GM12878 (cell line): Measurements from ENCODE around the gene ZFAND2B. TPM values are rescaled to one million over a fixed set of nuclear protein-coding genes. Genes with fewer than 3 reads are reported as not detected.
"Not testable (repeated sequence)": the region's sequence is repeated elsewhere in the genome, so short reads cannot be mapped to it uniquely, and the experiment has no call there.

Experiments
- ATAC-seq: fragments of 200-7000 bp; cut with Tn5 transposase; 3 replicates; pipeline ENCODE4 v1.9.1; 2020; ENCODE audit warnings: mild to moderate bottlenecking, moderate library complexity
- BruUV-seq: library from RNA; stranded (reverse); fragments of 400-500 nt; replicated peaks from 2 replicates; lab custom pipeline; 2021; lab: Mats Ljungman, UMichigan
- CTCF ChIA-PET: fragments of 300-600 bp; sonication (Branson Sonifier 250); formaldehyde crosslinking; extraction: SDS; loops from one replicate; lab custom pipeline; 2021; ENCODE audit warnings: inconsistent platforms; lab: Yijun Ruan, JAX
- POLR2A ChIA-PET: fragments of 350-600 bp; formaldehyde crosslinking; extraction: SDS; loops from one replicate; lab custom pipeline; 2021; ENCODE audit warnings: inconsistent platforms; lab: Charles Lee
- RAD21 ChIA-PET: fragments of 300-600 bp; sonication (Branson Sonifier 250); formaldehyde crosslinking; loops from one replicate; lab custom pipeline; 2023; ENCODE audit warnings: antibody characterized with exemption; ENCODE audit not compliant: unreplicated experiment; lab: Charles Lee
- SMC1A ChIA-PET: fragments of 300-600 bp; sonication (Branson Sonifier 250); formaldehyde crosslinking; loops from one replicate; lab custom pipeline; 2023; ENCODE audit not compliant: unreplicated experiment, uncharacterized antibody; lab: Charles Lee
- DNase-seq: peaks from one replicate; pipeline ENCODE4 v3.0.0-alpha.2; 2011; ENCODE audit warnings: low read depth, low spot score
- FAIRE-seq: peaks from 3 replicates; lab custom pipeline; 2011; peaks lifted over from hg19 to GRCh38; lab: Jason Lieb, UNC
- H2AFZ ChIP-seq: 2 replicates; pipeline ENCODE4 v1.6.0; 2011; ENCODE audit warnings: low read depth, low read length, control low read depth; ENCODE audit not compliant: control insufficient read depth
- H3K27ac ChIP-seq: 2 replicates; pipeline ENCODE4 v1.5.1; 2011; ENCODE audit warnings: control low read depth; ENCODE audit not compliant: control insufficient read depth, insufficient read depth
- H3K27me3 ChIP-seq, 2 experiments: replicated peaks in 1 of 2; 2 replicates each; pipeline versions ENCODE4 v1.6.0 to v1.6.1; 2011; ENCODE audit warnings: low read length in 1 of 2; ENCODE audit not compliant: control insufficient read depth in 2 of 2, insufficient read depth in 2 of 2
- H3K36me3 ChIP-seq, 2 experiments: 2 replicates each; pipeline ENCODE4 v1.5.1; 2011; ENCODE audit warnings: low read length in 1 of 2; ENCODE audit not compliant: control insufficient read depth in 2 of 2, insufficient read depth in 2 of 2
- H3K4me1 ChIP-seq: 2 replicates; pipeline ENCODE4 v1.6.1; 2011; ENCODE audit warnings: mild to moderate bottlenecking, low read length, moderate library complexity, mixed read lengths; ENCODE audit not compliant: control insufficient read depth, insufficient read depth
- H3K4me2 ChIP-seq: 2 replicates; pipeline ENCODE4 v1.6.0; 2011; ENCODE audit warnings: control low read depth; ENCODE audit not compliant: control insufficient read depth, insufficient read depth
- H3K4me3 ChIP-seq: fragments of 200-600 bp; sonication (generic); 2 replicates; pipeline ENCODE4 v1.5.1; 2016
- H3K79me2 ChIP-seq: 2 replicates; pipeline ENCODE4 v1.6.0; 2011; ENCODE audit warnings: low read length; ENCODE audit not compliant: control insufficient read depth, insufficient read depth
- H3K9ac ChIP-seq: 2 replicates; pipeline ENCODE4 v1.8.0; 2011; ENCODE audit warnings: low read length, control low read depth, mixed read lengths; ENCODE audit not compliant: control insufficient read depth, insufficient read depth
- H3K9me3 ChIP-seq: replicated peaks from 3 replicates; pipeline ENCODE4 v1.5.1; 2011; ENCODE audit warnings: mild to moderate bottlenecking, low read length; ENCODE audit not compliant: control insufficient read depth, insufficient read depth
- H4K20me1 ChIP-seq: 2 replicates; pipeline ENCODE4 v1.6.0; 2011; ENCODE audit not compliant: control insufficient read depth, insufficient read depth
- WGBS: methylation state at CpG from one replicate; pipeline ENCODE4 v1.1.6; 2016; ENCODE audit warnings: low lambda C conversion rate; ENCODE audit not compliant: insufficient replicate concordance, insufficient coverage; ENCODE audit errors: missing lambda C conversion rate; 5-methylcytosine and 5-hydroxymethylcytosine counted together
- in situ Hi-C: fragments of 300-500 bp; cut with MboI; formaldehyde crosslinking; loops from 9 replicates; pipeline ENCODE4 v1.14.3; 2018; ENCODE audit warnings: mixed read lengths
- intact Hi-C: fragments of 100-400 bp; cut with micrococcal nuclease; formaldehyde crosslinking; loops from one replicate; pipeline ENCODE4 v1.14.2; 2022; ENCODE audit not compliant: unreplicated experiment
- polyA plus RNA-seq, 11 experiments: library from polyadenylated mRNA; depleted of rRNA in 4 of 11; unstranded in 6 of 11; stranded (reverse) in 5 of 11; fragments of >200 nt; fragmentation: Nextera tagmentation in 4 of 11; fragmentation: Illumina TruSeq in 1 of 11; extraction: Ambion mirVana in 4 of 11; extraction: Trizol in 1 of 11; gene quantifications; 1 replicate in 1 of 11; 2 replicates in 10 of 11; pipeline versions ENCODE4 v1.2.1 to v1.2.3, GENCODE V29; 2011 to 2016; ENCODE audit warnings: inconsistent platforms in 2 of 11, missing spikeins in 2 of 11, low read depth in 1 of 11
- total RNA-seq, 4 experiments: library from RNA; depleted of rRNA in 3 of 4; stranded (reverse); fragments of >200 nt in 3 of 4; fragmentation: Illumina TruSeq in 1 of 4; extraction: Trizol in 1 of 4; gene quantifications; 2 replicates each; pipeline versions ENCODE4 v1.2.1 to v1.2.3, GENCODE V29; 2013 to 2021

Gene ZFAND2B
- total and polyA plus RNA-seq, 10 of the 15 experiments (the other 5 are each of a cell fraction or from before 2014, with no cell fraction given): 5.4 to 28.1 (median 22.4) TPM

DNA sequence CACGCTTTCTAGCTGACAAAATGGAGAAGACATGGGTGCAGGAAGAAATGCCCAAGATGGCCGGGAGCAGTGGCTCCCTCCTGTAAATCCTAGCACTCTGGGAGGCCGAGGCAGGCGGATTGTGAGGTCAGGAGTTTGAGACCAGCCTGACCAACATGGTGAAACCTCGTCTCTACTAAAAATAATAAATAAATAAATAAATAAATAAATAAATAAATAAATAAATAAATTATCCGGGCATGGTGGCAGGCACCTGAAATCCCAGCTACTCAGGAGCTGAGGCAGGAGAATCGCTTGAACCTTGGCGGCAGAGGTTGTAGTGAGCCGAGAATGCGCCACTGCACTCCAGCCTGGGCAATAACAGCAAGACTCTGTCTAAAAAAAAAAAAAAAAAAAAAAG, 52.4 kb downstream of the ZFAND2B start:
- DNase-seq, H3K79me2 ChIP-seq, H3K27ac ChIP-seq, H3K36me3 ChIP-seq, intact Hi-C loops, H3K4me3 ChIP-seq, H4K20me1 ChIP-seq, H3K27me3 ChIP-seq, in situ Hi-C loops, H2AFZ ChIP-seq, H3K9me3 ChIP-seq, FAIRE-seq, H3K9ac ChIP-seq, H3K4me2 ChIP-seq, BruUV-seq, SMC1A ChIA-PET, H3K4me1 ChIP-seq, ATAC-seq: not testable (repeated sequence)
- ChIA-PET RAD21 (interaction anchor here (1.0 kb wide), 1 partner anchor 36 kb away, joined by 4 read pairs; no protein-coding TSS in a partner anchor), POLR2A (interaction anchor here (0.5 to 0.8 kb wide), 3 partner anchors 10 to 603 kb away, joined by 3 to 8 read pairs (median 5); partner anchors contain the start of genes GLB1L and STK16), CTCF (interaction anchor here (0.9 to 1.4 kb wide), 4 partner anchors 18 to 36 kb away, joined by 3 to 5 read pairs (median 4); no protein-coding TSS in a partner anchor)
- 81% methylated on average over 10 of the region's 10 CpGs for WGBS

Other genes with a start within 250 kb of the ZFAND2B start
Only the 7 nearest of the 22 such genes appear.
- gene SLC23A3, start 36.8 kb upstream of the ZFAND2B start, total RNA-seq (2014; rRNA removed): 0.40 and 0.82 TPM in 2 replicates
- gene SLC23A3, start 36.8 kb upstream of the ZFAND2B start, total RNA-seq (2014; rRNA removed; fragmentation: Illumina TruSeq; extraction: Trizol): 0.41 and 0.45 TPM in 2 replicates
- 0.37 and 1.0 TPM in 2 replicates for gene SLC23A3, start 36.8 kb upstream of the ZFAND2B start, total RNA-seq (2021)
- 0.52 and 0.54 TPM in 2 replicates for gene SLC23A3, start 36.8 kb upstream of the ZFAND2B start, polyA plus RNA-seq (2011; rRNA removed)
- gene SLC23A3, start 36.8 kb upstream of the ZFAND2B start, polyA plus RNA-seq (2014; fragmentation: Illumina TruSeq; extraction: Trizol): 0.37 and 0.52 TPM in 2 replicates
- under 1 TPM in 1 of 2 experiments, not detected in 1; 0.07 TPM for gene SLC23A3, start 36.8 kb upstream of the ZFAND2B start, polyA plus RNA-seq (2014; fragmentation: Nextera tagmentation; extraction: Ambion mirVana)
- 0.44 and 0.69 TPM in 2 replicates for gene SLC23A3, start 36.8 kb upstream of the ZFAND2B start, polyA plus RNA-seq (2014; rRNA removed)
- under 1 TPM; 0.19 to 0.26 TPM for gene SLC23A3, start 36.8 kb upstream of the ZFAND2B start, polyA plus RNA-seq (2016; fragmentation: Nextera tagmentation; extraction: Ambion mirVana)
- 43.5 and 46.4 TPM in 2 replicates for gene CNPPD1, start 29.9 kb upstream of the ZFAND2B start, total RNA-seq (2014; rRNA removed)
- gene CNPPD1, start 29.9 kb upstream of the ZFAND2B start, total RNA-seq (2014; rRNA removed; fragmentation: Illumina TruSeq; extraction: Trizol): 23.1 and 24.2 TPM in 2 replicates
- gene CNPPD1, start 29.9 kb upstream of the ZFAND2B start, total RNA-seq (2021): 64.1 and 67.8 TPM in 2 replicates
- 21.4 and 41.8 TPM in 2 replicates for gene CNPPD1, start 29.9 kb upstream of the ZFAND2B start, polyA plus RNA-seq (2011; rRNA removed)
- gene CNPPD1, start 29.9 kb upstream of the ZFAND2B start, polyA plus RNA-seq (2014; fragmentation: Illumina TruSeq; extraction: Trizol): 17.1 and 31.9 TPM in 2 replicates
- gene CNPPD1, start 29.9 kb upstream of the ZFAND2B start, polyA plus RNA-seq (2014; fragmentation: Nextera tagmentation; extraction: Ambion mirVana): 10 to 100 TPM; 12.2 to 24.2 TPM
- 45.0 and 50.6 TPM in 2 replicates for gene CNPPD1, start 29.9 kb upstream of the ZFAND2B start, polyA plus RNA-seq (2014; rRNA removed)
- gene CNPPD1, start 29.9 kb upstream of the ZFAND2B start, polyA plus RNA-seq (2016; fragmentation: Nextera tagmentation; extraction: Ambion mirVana): 10 to 100 TPM; 81.2 to 86.6 TPM
- gene RETREG2, start 28.5 kb upstream of the ZFAND2B start, total RNA-seq (2014; rRNA removed): 35.5 and 35.9 TPM in 2 replicates
- gene RETREG2, start 28.5 kb upstream of the ZFAND2B start, total RNA-seq (2014; rRNA removed; fragmentation: Illumina TruSeq; extraction: Trizol): 22.4 and 24.3 TPM in 2 replicates
- gene RETREG2, start 28.5 kb upstream of the ZFAND2B start, total RNA-seq (2021): 50.8 and 53.4 TPM in 2 replicates
- 54.9 and 72.0 TPM in 2 replicates for gene RETREG2, start 28.5 kb upstream of the ZFAND2B start, polyA plus RNA-seq (2011; rRNA removed)
- 28.4 and 31.5 TPM in 2 replicates for gene RETREG2, start 28.5 kb upstream of the ZFAND2B start, polyA plus RNA-seq (2014; fragmentation: Illumina TruSeq; extraction: Trizol)
- gene RETREG2, start 28.5 kb upstream of the ZFAND2B start, polyA plus RNA-seq (2014; fragmentation: Nextera tagmentation; extraction: Ambion mirVana): 10 to 100 TPM; 10.1 to 25.2 TPM
- gene RETREG2, start 28.5 kb upstream of the ZFAND2B start, polyA plus RNA-seq (2014; rRNA removed): 31.4 and 38.1 TPM in 2 replicates
- 10 to 100 TPM; 19.5 to 21.1 TPM for gene RETREG2, start 28.5 kb upstream of the ZFAND2B start, polyA plus RNA-seq (2016; fragmentation: Nextera tagmentation; extraction: Ambion mirVana)
- 15.4 and 16.9 TPM in 2 replicates for gene ABCB6, start 12.2 kb downstream of the ZFAND2B start, total RNA-seq (2014; rRNA removed)
- 8.8 TPM in 2 replicates for gene ABCB6, start 12.2 kb downstream of the ZFAND2B start, total RNA-seq (2014; rRNA removed; fragmentation: Illumina TruSeq; extraction: Trizol)
- 13.2 and 13.9 TPM in 2 replicates for gene ABCB6, start 12.2 kb downstream of the ZFAND2B start, total RNA-seq (2021)
- 9.7 and 21.8 TPM in 2 replicates for gene ABCB6, start 12.2 kb downstream of the ZFAND2B start, polyA plus RNA-seq (2011; rRNA removed)
- gene ABCB6, start 12.2 kb downstream of the ZFAND2B start, polyA plus RNA-seq (2014; fragmentation: Illumina TruSeq; extraction: Trizol): 9.8 and 14.3 TPM in 2 replicates
- 10 to 100 TPM in 1 of 2 experiments, 1 to 10 TPM in 1; 2.3 to 10.1 TPM for gene ABCB6, start 12.2 kb downstream of the ZFAND2B start, polyA plus RNA-seq (2014; fragmentation: Nextera tagmentation; extraction: Ambion mirVana)
- 9.8 and 14.6 TPM in 2 replicates for gene ABCB6, start 12.2 kb downstream of the ZFAND2B start, polyA plus RNA-seq (2014; rRNA removed)
- gene ABCB6, start 12.2 kb downstream of the ZFAND2B start, polyA plus RNA-seq (2016; fragmentation: Nextera tagmentation; extraction: Ambion mirVana): 10 to 100 TPM; 20.0 to 22.1 TPM
- gene ATG9A, start 22.9 kb downstream of the ZFAND2B start, total RNA-seq (2014; rRNA removed): 11.6 and 13.1 TPM in 2 replicates
- 8.1 and 9.8 TPM in 2 replicates for gene ATG9A, start 22.9 kb downstream of the ZFAND2B start, total RNA-seq (2014; rRNA removed; fragmentation: Illumina TruSeq; extraction: Trizol)
- gene ATG9A, start 22.9 kb downstream of the ZFAND2B start, total RNA-seq (2021): 20.8 and 22.9 TPM in 2 replicates
- 20.7 and 37.5 TPM in 2 replicates for gene ATG9A, start 22.9 kb downstream of the ZFAND2B start, polyA plus RNA-seq (2011; rRNA removed)
- gene ATG9A, start 22.9 kb downstream of the ZFAND2B start, polyA plus RNA-seq (2014; fragmentation: Illumina TruSeq; extraction: Trizol): 10.3 and 12.5 TPM in 2 replicates
- gene ATG9A, start 22.9 kb downstream of the ZFAND2B start, polyA plus RNA-seq (2014; fragmentation: Nextera tagmentation; extraction: Ambion mirVana): under 1 TPM in 1 of 2 experiments, not detected in 1; 0.16 TPM
- 14.6 and 16.9 TPM in 2 replicates for gene ATG9A, start 22.9 kb downstream of the ZFAND2B start, polyA plus RNA-seq (2014; rRNA removed)
- gene ATG9A, start 22.9 kb downstream of the ZFAND2B start, polyA plus RNA-seq (2016; fragmentation: Nextera tagmentation; extraction: Ambion mirVana): 10 to 100 TPM; 20.2 to 22.7 TPM
- 34.2 and 40.6 TPM in 2 replicates for gene ANKZF1, start 23.0 kb downstream of the ZFAND2B start, total RNA-seq (2014; rRNA removed)
- gene ANKZF1, start 23.0 kb downstream of the ZFAND2B start, total RNA-seq (2014; rRNA removed; fragmentation: Illumina TruSeq; extraction: Trizol): 20.3 TPM in 2 replicates
- 35.3 and 39.2 TPM in 2 replicates for gene ANKZF1, start 23.0 kb downstream of the ZFAND2B start, total RNA-seq (2021)
- gene ANKZF1, start 23.0 kb downstream of the ZFAND2B start, polyA plus RNA-seq (2011; rRNA removed): 102 and 104 TPM in 2 replicates
- 17.8 and 23.6 TPM in 2 replicates for gene ANKZF1, start 23.0 kb downstream of the ZFAND2B start, polyA plus RNA-seq (2014; fragmentation: Illumina TruSeq; extraction: Trizol)
- 1 to 10 TPM; 3.1 to 5.0 TPM for gene ANKZF1, start 23.0 kb downstream of the ZFAND2B start, polyA plus RNA-seq (2014; fragmentation: Nextera tagmentation; extraction: Ambion mirVana)
- 48.1 and 49.5 TPM in 2 replicates for gene ANKZF1, start 23.0 kb downstream of the ZFAND2B start, polyA plus RNA-seq (2014; rRNA removed)
- gene ANKZF1, start 23.0 kb downstream of the ZFAND2B start, polyA plus RNA-seq (2016; fragmentation: Nextera tagmentation; extraction: Ambion mirVana): 10 to 100 TPM; 35.8 to 36.6 TPM
- gene GLB1L, start 38.7 kb downstream of the ZFAND2B start, total RNA-seq (2014; rRNA removed): 3.7 and 5.1 TPM in 2 replicates
- gene GLB1L, start 38.7 kb downstream of the ZFAND2B start, total RNA-seq (2014; rRNA removed; fragmentation: Illumina TruSeq; extraction: Trizol): 2.1 and 3.3 TPM in 2 replicates
- 2.8 and 4.5 TPM in 2 replicates for gene GLB1L, start 38.7 kb downstream of the ZFAND2B start, total RNA-seq (2021)
- gene GLB1L, start 38.7 kb downstream of the ZFAND2B start, polyA plus RNA-seq (2011; rRNA removed): 2.8 and 3.4 TPM in 2 replicates
- gene GLB1L, start 38.7 kb downstream of the ZFAND2B start, polyA plus RNA-seq (2014; fragmentation: Illumina TruSeq; extraction: Trizol): 3.5 and 5.5 TPM in 2 replicates
- 1 to 10 TPM in 1 of 2 experiments, under 1 TPM in 1; 0.29 to 1.0 TPM for gene GLB1L, start 38.7 kb downstream of the ZFAND2B start, polyA plus RNA-seq (2014; fragmentation: Nextera tagmentation; extraction: Ambion mirVana)
- 4.5 and 4.6 TPM in 2 replicates for gene GLB1L, start 38.7 kb downstream of the ZFAND2B start, polyA plus RNA-seq (2014; rRNA removed)
- 1 to 10 TPM; 1.3 to 2.6 TPM for gene GLB1L, start 38.7 kb downstream of the ZFAND2B start, polyA plus RNA-seq (2016; fragmentation: Nextera tagmentation; extraction: Ambion mirVana)